Measurements from ENCODE around the gene PIGU. TPM values are rescaled to one million over a fixed set of nuclear protein-coding genes. Genes with fewer than 3 reads are reported as not detected.

The PIGU gene
- total and polyA plus RNA-seq, 2 of the 13 experiments (the other 11 are each of a cell fraction or from before 2014, with no cell fraction given) = 45.5 to 231 TPM

GRCh38 chr20:34522969-34523871 lies 153.7 kb downstream of the PIGU start (continued):
- TF ChIP-seq, protein P1, sequence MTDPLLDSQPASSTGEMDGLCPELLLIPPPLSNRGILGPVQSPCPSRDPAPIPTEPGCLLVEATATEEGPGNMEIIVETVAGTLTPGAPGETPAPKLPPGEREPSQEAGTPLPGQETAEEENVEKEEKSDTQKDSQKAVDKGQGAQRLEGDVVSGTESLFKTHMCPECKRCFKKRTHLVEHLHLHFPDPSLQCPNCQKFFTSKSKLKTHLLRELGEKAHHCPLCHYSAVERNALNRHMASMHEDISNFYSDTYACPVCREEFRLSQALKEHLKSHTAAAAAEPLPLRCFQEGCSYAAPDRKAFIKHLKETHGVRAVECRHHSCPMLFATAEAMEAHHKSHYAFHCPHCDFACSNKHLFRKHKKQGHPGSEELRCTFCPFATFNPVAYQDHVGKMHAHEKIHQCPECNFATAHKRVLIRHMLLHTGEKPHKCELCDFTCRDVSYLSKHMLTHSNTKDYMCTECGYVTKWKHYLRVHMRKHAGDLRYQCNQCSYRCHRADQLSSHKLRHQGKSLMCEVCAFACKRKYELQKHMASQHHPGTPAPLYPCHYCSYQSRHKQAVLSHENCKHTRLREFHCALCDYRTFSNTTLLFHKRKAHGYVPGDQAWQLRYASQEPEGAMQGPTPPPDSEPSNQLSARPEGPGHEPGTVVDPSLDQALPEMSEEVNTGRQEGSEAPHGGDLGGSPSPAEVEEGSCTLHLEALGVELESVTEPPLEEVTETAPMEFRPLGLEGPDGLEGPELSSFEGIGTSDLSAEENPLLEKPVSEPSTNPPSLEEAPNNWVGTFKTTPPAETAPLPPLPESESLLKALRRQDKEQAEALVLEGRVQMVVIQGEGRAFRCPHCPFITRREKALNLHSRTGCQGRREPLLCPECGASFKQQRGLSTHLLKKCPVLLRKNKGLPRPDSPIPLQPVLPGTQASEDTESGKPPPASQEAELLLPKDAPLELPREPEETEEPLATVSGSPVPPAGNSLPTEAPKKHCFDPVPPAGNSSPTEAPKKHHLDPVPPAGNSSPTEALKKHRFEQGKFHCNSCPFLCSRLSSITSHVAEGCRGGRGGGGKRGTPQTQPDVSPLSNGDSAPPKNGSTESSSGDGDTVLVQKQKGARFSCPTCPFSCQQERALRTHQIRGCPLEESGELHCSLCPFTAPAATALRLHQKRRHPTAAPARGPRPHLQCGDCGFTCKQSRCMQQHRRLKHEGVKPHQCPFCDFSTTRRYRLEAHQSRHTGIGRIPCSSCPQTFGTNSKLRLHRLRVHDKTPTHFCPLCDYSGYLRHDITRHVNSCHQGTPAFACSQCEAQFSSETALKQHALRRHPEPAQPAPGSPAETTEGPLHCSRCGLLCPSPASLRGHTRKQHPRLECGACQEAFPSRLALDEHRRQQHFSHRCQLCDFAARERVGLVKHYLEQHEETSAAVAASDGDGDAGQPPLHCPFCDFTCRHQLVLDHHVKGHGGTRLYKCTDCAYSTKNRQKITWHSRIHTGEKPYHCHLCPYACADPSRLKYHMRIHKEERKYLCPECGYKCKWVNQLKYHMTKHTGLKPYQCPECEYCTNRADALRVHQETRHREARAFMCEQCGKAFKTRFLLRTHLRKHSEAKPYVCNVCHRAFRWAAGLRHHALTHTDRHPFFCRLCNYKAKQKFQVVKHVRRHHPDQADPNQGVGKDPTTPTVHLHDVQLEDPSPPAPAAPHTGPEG (CRISPR knock-in tag; IDR thresholded peaks at IDR 0.05) = no peak
- TF ChIP-seq KLF6 (CRISPR knock-in tag; IDR thresholded peaks at IDR 0.05) (no peak), ATF2 (CRISPR knock-in tag; IDR thresholded peaks at IDR 0.05) (no peak), ZNF558 (CRISPR knock-in tag; IDR thresholded peaks at IDR 0.05; ENCODE audit: borderline replicate concordance) (no peak), STAT5B (CRISPR knock-in tag; IDR thresholded peaks at IDR 0.05) (no peak), MEIS2 (CRISPR knock-in tag; IDR thresholded peaks at IDR 0.05) (no peak; the same call in 1 of the 2 replicates), ZNF329 (CRISPR knock-in tag; IDR thresholded peaks at IDR 0.05; ENCODE audit: low read depth) (no peak), KDM5A (IDR thresholded peaks at IDR 0.05; ENCODE audit: borderline replicate concordance, low read length) (no peak), ZNF513 (CRISPR knock-in tag; conservative IDR thresholded peaks at IDR 0.05) (no peak), SP140L (CRISPR knock-in tag; IDR thresholded peaks at IDR 0.05; ENCODE audit: borderline replicate concordance) (no peak), THYN1 (CRISPR knock-in tag; IDR thresholded peaks at IDR 0.05; ENCODE audit: borderline replicate concordance, low read depth) (no peak), JUND (CRISPR knock-in tag; IDR thresholded peaks at IDR 0.05) (no peak; the same call in 1 of the 2 replicates), PHF21A (CRISPR knock-in tag; IDR thresholded peaks at IDR 0.05) (no peak), KMT2B (CRISPR knock-in tag; IDR thresholded peaks at IDR 0.05) (no peak), ZBTB2 (CRISPR knock-in tag; IDR thresholded peaks at IDR 0.05; ENCODE audit: low read depth) (no peak), MED13 (CRISPR knock-in tag; IDR thresholded peaks at IDR 0.05) (no peak)
- TF ChIP-seq, protein P2, sequence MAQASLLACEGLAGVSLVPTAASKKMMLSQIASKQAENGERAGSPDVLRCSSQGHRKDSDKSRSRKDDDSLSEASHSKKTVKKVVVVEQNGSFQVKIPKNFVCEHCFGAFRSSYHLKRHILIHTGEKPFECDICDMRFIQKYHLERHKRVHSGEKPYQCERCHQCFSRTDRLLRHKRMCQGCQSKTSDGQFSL (CRISPR knock-in tag; IDR thresholded peaks at IDR 0.05) = no peak
